Suprapubic skin (tissue), 4 donors: ENCODE measurements around the gene DPM3. TPM values are rescaled to one million over a fixed set of nuclear protein-coding genes. Genes with fewer than 3 reads are reported as not detected.

Experiments used
- DNase-seq, 2 donors: peaks; one replicate each; pipeline ENCODE4 v3.0.0-alpha.2; 2019; ENCODE audit warnings: low spot score in 2 of 2
- H3K27ac ChIP-seq: fragments of 200-600 bp; sonication (generic); one replicate; pipeline ENCODE4 v1.5.1; 2019
- H3K27me3 ChIP-seq: fragments of 200-600 bp; sonication (generic); one replicate; pipeline ENCODE4 v1.5.1; 2019
- H3K36me3 ChIP-seq: fragments of 200-600 bp; sonication (generic); one replicate; pipeline ENCODE4 v1.5.1; 2019
- H3K4me1 ChIP-seq: fragments of 200-600 bp; sonication (generic); one replicate; pipeline ENCODE4 v1.5.1; 2019
- H3K4me3 ChIP-seq: fragments of 200-600 bp; sonication (generic); one replicate; pipeline ENCODE4 v1.5.1; 2019; ENCODE audit warnings: mild to moderate bottlenecking
- H3K9me3 ChIP-seq: fragments of 200-600 bp; sonication (generic); one replicate; pipeline ENCODE4 v1.5.1; 2019
- CTCF ChIP-seq, 2 donors: fragments of 200-600 bp in 1 of 2; fragments of 450-650 bp in 1 of 2; sonication (generic) in 1 of 2; IDR thresholded peaks; one replicate each; pipeline ENCODE4 v1.5.1; 2016 to 2019; ENCODE audit warnings: antibody characterized with exemption in 2 of 2, mild to moderate bottlenecking in 1 of 2, moderate library complexity in 1 of 2
- EP300 ChIP-seq: sonication (generic); formaldehyde crosslinking; IDR thresholded peaks from one replicate; pipeline ENCODE4 v1.6.1; 2017; ENCODE audit warnings: antibody characterized with exemption
- POLR2A ChIP-seq, 2 donors: fragments of 450-650 bp; IDR thresholded peaks; one replicate each; pipeline ENCODE4 v1.6.1; 2017; ENCODE audit warnings: antibody characterized with exemption in 2 of 2, mild to moderate bottlenecking in 2 of 2, moderate library complexity in 2 of 2
- POLR2AphosphoS5 ChIP-seq, 3 donors: sonication (generic); formaldehyde crosslinking; IDR thresholded peaks; one replicate each; pipeline ENCODE4 v1.6.1; 2017; ENCODE audit warnings: antibody characterized with exemption in 3 of 3
- WGBS: methylation state at CpG from one replicate; pipeline ENCODE4 v1.1.5; 2018; 5-methylcytosine and 5-hydroxymethylcytosine counted together
- total RNA-seq, 4 donors: library from RNA; depleted of rRNA; stranded (reverse); fragments of >200 nt; gene quantifications; one replicate each; pipeline ENCODE4 v1.1.0, GENCODE V29; 2016

DPM3 gene
- total RNA-seq, 4 donors from 2014 or later = 23.7 to 43.7 (median 30.2) TPM

DNA sequence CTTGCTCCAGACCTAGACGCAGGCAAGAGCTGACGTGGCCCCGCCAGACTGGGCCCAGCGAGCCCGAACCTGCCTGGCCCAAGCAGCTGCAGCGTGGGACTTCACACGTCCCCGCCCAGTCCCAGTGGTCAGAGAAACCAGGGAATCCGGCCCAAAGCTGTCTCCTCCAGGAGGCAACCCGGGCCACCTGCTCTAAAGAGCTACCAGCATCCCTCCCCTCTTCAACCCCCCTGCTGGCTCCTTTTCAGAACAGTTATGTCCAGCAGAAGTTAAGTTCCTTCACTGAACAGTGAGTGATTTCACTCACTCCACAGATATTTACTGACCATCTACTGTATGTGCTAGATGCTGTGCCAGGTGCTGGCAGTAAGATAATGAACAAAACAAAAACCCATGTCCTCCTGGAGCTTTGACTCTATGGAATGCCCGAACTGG, 14.8 kb downstream of the DPM3 start:
- no peak for DNase-seq
- Histone ChIP-seq H3K27ac (peak overlapping the region; percentile 100), H3K4me1 (peaks cover 62% of the 10 kb centered on the region), H3K36me3 (no peaks in the 10 kb centered on the region), H3K4me3 (peak overlapping the region; percentile 83), H3K9me3 (no peaks in the 10 kb centered on the region), H3K27me3 (no peaks in the 10 kb centered on the region)
- WGBS = 23% methylated on average over 3 of the region's 11 CpGs
- TF ChIP-seq POLR2A (IDR thresholded peaks at IDR 0.05) = no peak
- TF ChIP-seq CTCF (IDR thresholded peaks at IDR 0.05) = no peak
- TF ChIP-seq POLR2AphosphoS5 (IDR thresholded peaks at IDR 0.05) = no peak
- no peak for TF ChIP-seq EP300

DNA sequence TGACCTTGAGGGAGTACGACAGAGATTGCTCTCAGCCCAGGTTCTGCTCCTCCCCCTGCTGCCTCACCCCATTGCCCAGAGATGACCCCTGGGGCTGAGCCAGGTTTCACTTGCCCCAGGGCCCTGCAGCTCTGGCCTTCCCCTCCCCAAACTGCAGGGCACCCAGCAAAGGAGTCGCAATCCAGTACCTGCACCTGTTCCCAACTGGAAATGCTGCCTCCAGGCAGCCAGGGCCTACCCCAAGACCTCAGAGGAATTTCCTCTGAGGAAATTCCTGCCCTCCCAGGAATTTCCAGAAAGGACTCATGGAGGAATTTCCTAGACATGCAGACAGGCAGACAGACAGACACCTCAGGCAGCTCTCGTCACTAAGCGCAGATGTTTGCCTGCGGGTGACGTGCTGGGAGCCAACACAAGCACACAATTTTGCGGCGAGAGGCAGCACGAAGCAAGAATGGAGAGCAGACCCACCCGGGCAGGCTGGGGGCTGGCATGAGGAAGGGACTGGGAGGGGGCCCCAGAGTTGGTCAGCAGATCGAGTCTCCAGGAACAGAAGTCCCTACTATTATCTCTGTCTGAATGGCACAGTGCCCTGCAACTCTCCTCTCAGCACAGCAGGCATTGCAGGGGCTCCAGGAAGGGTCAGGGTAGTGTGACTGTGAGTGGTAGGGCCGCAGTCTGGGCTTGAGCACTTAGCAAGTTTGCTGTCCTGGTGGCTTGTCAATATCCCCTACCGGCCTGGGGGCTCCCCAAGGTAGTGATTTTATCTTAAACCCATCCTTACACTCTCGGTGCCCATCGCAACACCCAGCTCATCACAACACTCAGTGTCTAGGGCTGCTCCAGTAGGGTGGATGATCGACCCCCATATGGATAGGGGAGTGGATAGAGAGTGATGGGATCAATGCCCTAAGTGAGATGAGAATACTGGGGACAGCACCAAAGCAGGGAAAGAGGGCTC, 15.5 kb downstream of the DPM3 start:
- Histone ChIP-seq H3K27ac (peak overlapping the region; percentile 100), H3K27me3 (no peaks in the 10 kb centered on the region), H3K4me1 (peaks cover 54% of the 10 kb centered on the region), H3K4me3 (no peak overlapping the region), H3K36me3 (no peaks in the 10 kb centered on the region), H3K9me3 (no peaks in the 10 kb centered on the region)
- no peak for TF ChIP-seq EP300
- DNase-seq = no peak
- 61% methylated on average over 8 of the region's 16 CpGs for WGBS

DNA sequence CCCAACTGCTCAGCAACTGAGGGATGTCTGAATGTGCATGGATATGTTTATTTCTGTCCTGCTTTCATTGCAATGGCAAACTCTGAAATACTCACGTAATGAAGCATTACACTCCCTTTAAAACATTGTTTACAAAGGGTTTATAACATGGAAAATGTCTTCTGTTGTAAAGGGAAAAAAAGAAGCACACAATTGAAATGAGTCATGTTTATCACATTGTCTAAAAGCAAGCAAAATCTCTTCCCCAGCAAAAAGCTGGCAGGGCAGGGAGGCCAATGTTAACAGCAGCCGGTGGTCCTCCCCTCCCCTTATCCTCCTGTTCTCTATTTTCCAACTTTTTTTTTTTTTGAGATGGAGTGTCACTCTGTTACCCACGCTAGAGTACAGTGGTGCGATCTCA, 16.5 kb downstream of the DPM3 start:
- no peak for DNase-seq
- H3K36me3 ChIP-seq = no peaks in the 10 kb centered on the region
- H3K4me1 ChIP-seq = peaks cover 47% of the 10 kb centered on the region
- H3K27ac ChIP-seq = no peak overlapping the region
- no peak for TF ChIP-seq POLR2A (IDR thresholded peaks at IDR 0.05)
- TF ChIP-seq EP300 = no peak
- TF ChIP-seq CTCF (IDR thresholded peaks at IDR 0.05) = no peak
- TF ChIP-seq POLR2AphosphoS5 (IDR thresholded peaks at IDR 0.05) = no peak
- no peaks in the 10 kb centered on the region for H3K9me3 ChIP-seq
- H3K4me3 ChIP-seq = no peak overlapping the region
- no peaks in the 10 kb centered on the region for H3K27me3 ChIP-seq
- WGBS = 81% methylated on average over 4 of the region's 4 CpGs

DNA sequence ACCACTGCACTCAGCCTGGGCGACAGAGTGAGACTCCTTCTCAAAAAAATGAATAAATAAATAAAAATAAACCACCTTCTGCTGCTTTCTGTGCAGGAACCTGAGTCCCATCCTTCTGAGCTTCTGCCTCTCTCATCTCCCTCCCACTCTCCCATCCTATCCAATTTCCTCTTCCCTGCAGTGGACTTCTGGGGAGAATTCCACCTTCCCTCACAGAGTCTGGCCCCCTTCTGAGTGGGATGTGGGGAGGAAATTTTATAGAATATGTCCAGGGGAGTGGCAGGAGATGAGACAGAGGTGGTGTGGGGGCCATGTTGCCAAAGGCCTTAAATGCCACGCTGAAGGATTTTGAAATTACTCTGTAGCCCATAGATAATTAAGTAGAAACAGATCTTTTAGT, 18.0 kb downstream of the DPM3 start:
- peaks cover 32% of the 10 kb centered on the region for H3K4me1 ChIP-seq
- 86% methylated on average over 2 of the region's 2 CpGs for WGBS
- TF ChIP-seq POLR2A (IDR thresholded peaks at IDR 0.05) (no peak), EP300 (no peak), POLR2AphosphoS5 (IDR thresholded peaks at IDR 0.05) (no peak), CTCF (IDR thresholded peaks at IDR 0.05) (no peak)
- no peak overlapping the region for H3K27ac ChIP-seq
- no peaks in the 10 kb centered on the region for H3K27me3 ChIP-seq
- no peaks in the 10 kb centered on the region for H3K9me3 ChIP-seq
- H3K4me3 ChIP-seq = no peak overlapping the region
- no peaks in the 10 kb centered on the region for H3K36me3 ChIP-seq
- no peak for DNase-seq

DNA sequence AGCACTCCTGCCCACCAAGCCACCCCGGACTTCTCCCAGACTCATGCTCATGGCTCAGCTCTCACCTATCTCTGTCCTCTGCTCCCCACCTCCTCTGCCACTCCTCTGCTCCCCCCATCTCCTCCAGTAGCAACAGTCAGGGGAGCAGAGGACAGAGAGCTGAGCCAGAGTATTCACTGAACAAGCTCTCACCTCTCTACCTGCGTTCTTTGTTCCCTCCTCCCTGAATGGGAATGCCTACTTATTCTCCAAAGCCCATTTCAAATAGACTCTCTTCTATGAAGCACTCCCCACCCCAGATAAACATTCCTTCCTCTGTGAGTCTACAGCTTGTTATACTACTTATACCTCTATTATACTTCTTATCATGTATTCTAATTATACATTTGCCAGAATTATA, 19.1 kb downstream of the DPM3 start:
- no peak overlapping the region for H3K4me3 ChIP-seq
- no peaks in the 10 kb centered on the region for H3K27me3 ChIP-seq
- H3K4me1 ChIP-seq = peaks cover 22% of the 10 kb centered on the region
- no peak overlapping the region for H3K27ac ChIP-seq
- no peaks in the 10 kb centered on the region for H3K36me3 ChIP-seq
- no peak for DNase-seq
- H3K9me3 ChIP-seq = no peaks in the 10 kb centered on the region
- TF ChIP-seq EP300 (no peak), CTCF (IDR thresholded peaks at IDR 0.05) (no peak), POLR2AphosphoS5 (IDR thresholded peaks at IDR 0.05) (no peak), POLR2A (IDR thresholded peaks at IDR 0.05) (no peak)
- WGBS = 87% methylated on average over 2 of the region's 2 CpGs
